GM12892 (cell line): Measurements from ENCODE around the gene CD8B2.

Experiments
- POLR2A ChIP-seq: IDR thresholded peaks from 2 replicates; pipeline ENCODE4 v1.6.1; 2011; ENCODE audit warnings: low read depth, low read length, control low read depth
- POLR2AphosphoS5 ChIP-seq: IDR thresholded peaks from 2 replicates; pipeline ENCODE4 v1.6.1; 2011; ENCODE audit warnings: low read depth, low read length, control low read depth
- TAF1 ChIP-seq: IDR thresholded peaks from 2 replicates; pipeline ENCODE4 v1.6.1; 2011; ENCODE audit warnings: low read depth, mild to moderate bottlenecking, control low read depth, low read length, borderline replicate concordance

DNA sequence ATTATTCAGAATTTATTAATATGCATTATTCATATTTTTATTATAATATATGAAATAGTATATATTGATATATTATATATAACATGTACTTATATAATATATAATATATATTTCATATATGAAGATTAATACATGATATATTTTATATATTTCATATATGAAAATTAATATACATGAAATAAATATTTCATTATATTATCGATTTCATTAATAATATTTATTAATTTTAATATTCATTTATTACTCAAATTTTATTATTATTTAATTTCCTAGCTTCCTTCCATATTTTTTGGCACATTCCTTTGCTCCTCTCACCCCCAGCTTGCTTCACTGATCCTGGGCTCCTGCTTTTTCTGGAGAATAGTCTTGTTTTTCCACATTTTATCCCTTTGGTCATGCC lies 29.7 kb downstream of the CD8B2 start:
- no peak for TF ChIP-seq TAF1
- no peak for TF ChIP-seq POLR2AphosphoS5
- no peak for TF ChIP-seq POLR2A
